ENCODE data around the gene CSF2RB. TPM values are rescaled to one million over a fixed set of nuclear protein-coding genes. Genes with fewer than 3 reads are reported as not detected.

CSF2RB gene
- total RNA-seq, 1 experiment from 2014 or later = 0.07 TPM

GRCh38 chr22:36931446-36931845 lies 18.0 kb downstream of the CSF2RB start:
- CTCF ChIA-PET = interaction anchor here (1.0 kb wide), 1 partner anchor 46 kb away, joined by 5 read pairs; no protein-coding TSS in a partner anchor
- H3K27me3 Mint-ChIP-seq (ENCODE audit: low read depth) = no peaks in the 10 kb centered on the region
- H3K4me1 Mint-ChIP-seq = peaks cover 2% of the 10 kb centered on the region; the same call in 1 of the 2 replicates

More at GRCh38 chr22:36931446-36931845, 18.0 kb downstream of the CSF2RB start:
- Mint-ChIP-seq H3K36me3 (no peaks in the 10 kb centered on the region), H3K9me3 (no peaks in the 10 kb centered on the region), H3K4me3 (no peak overlapping the region), H3K27ac (no peak overlapping the region)
- TF ChIP-seq CDX4 (CRISPR knock-in tag; IDR thresholded peaks at IDR 0.05; ENCODE audit: borderline replicate concordance) (no peak), FOXJ3 (CRISPR knock-in tag; IDR thresholded peaks at IDR 0.05; ENCODE audit: borderline replicate concordance) (no peak), OVOL2 (CRISPR knock-in tag; IDR thresholded peaks at IDR 0.05; ENCODE audit: borderline replicate concordance) (no peak), IRF2 (CRISPR knock-in tag; IDR thresholded peaks at IDR 0.05; ENCODE audit: borderline replicate concordance, low read depth) (no peak), MYBL2 (CRISPR knock-in tag; IDR thresholded peaks at IDR 0.05) (no peak), ZNF512 (CRISPR knock-in tag; IDR thresholded peaks at IDR 0.05; ENCODE audit: borderline replicate concordance) (no peak), NR3C1 (CRISPR knock-in tag; conservative IDR thresholded peaks at IDR 0.05; ENCODE audit: low read depth) (no peak), ATF6 (CRISPR knock-in tag; IDR thresholded peaks at IDR 0.05) (no peak), NR1H2 (CRISPR knock-in tag; IDR thresholded peaks at IDR 0.05) (no peak), ERG (CRISPR knock-in tag; IDR thresholded peaks at IDR 0.05) (no peak), ZNF281 (CRISPR knock-in tag; IDR thresholded peaks at IDR 0.05) (no peak), NR2C2 (CRISPR knock-in tag; IDR thresholded peaks at IDR 0.05) (no peak), ZNF425 (CRISPR knock-in tag; conservative IDR thresholded peaks at IDR 0.05) (no peak), KAT7 (CRISPR knock-in tag; IDR thresholded peaks at IDR 0.05; ENCODE audit: borderline replicate concordance) (no peak), ZMAT4 (CRISPR knock-in tag; IDR thresholded peaks at IDR 0.05) (no peak)
- POLR2A ChIA-PET = no interaction called here
- DNase-seq (ENCODE audit: low spot score) (no peak), ATAC-seq (no peak)
